HepG2 (cell line): ENCODE results near the gene NFS1. TPM values are rescaled to one million over a fixed set of nuclear protein-coding genes. Genes with fewer than 3 reads are reported as not detected.
A peak's percentile ranks its signal among the peaks of the same experiment; 100 is the strongest.

Experiments
- FOXO4 ChIP-seq: sonication (generic); formaldehyde crosslinking; conservative IDR thresholded peaks from 2 replicates; pipeline ENCODE4 v1.8.1; 2023; ENCODE audit warnings: missing genetic modification reagents
- LRRFIP1 ChIP-seq: sonication (generic); formaldehyde crosslinking; conservative IDR thresholded peaks from 2 replicates; pipeline ENCODE4 v1.4.0; 2020; ENCODE audit warnings: missing genetic modification reagents
- POLR2A ChIP-seq, 2 experiments: IDR thresholded peaks; 2 replicates each; pipeline ENCODE4 v1.6.1; 2011; ENCODE audit warnings: low read depth in 2 of 2, low read length in 2 of 2, mild to moderate bottlenecking in 1 of 2, moderate library complexity in 1 of 2; ENCODE audit not compliant: insufficient read depth in 1 of 2
- POLR2AphosphoS5 ChIP-seq: IDR thresholded peaks from 2 replicates; pipeline ENCODE4 v1.6.1; 2012; ENCODE audit warnings: low read depth, low read length
- SMAD1 ChIP-seq: sonication (generic); formaldehyde crosslinking; IDR thresholded peaks from 2 replicates; pipeline ENCODE4 v1.4.0; 2020; ENCODE audit warnings: missing genetic modification reagents, low read depth, mild to moderate bottlenecking, borderline replicate concordance
- SMYD3 ChIP-seq: sonication (generic); formaldehyde crosslinking; IDR thresholded peaks from 2 replicates; pipeline ENCODE4 v1.8.1; 2023; ENCODE audit warnings: mild to moderate bottlenecking, missing genetic modification reagents
- ZKSCAN8 ChIP-seq: IDR thresholded peaks from 2 replicates; pipeline ENCODE4 v1.6.1; 2016; ENCODE audit warnings: borderline replicate concordance, missing genetic modification reagents, missing compliant biosample characterization
- ZNF18 ChIP-seq: sonication (generic); formaldehyde crosslinking; IDR thresholded peaks from 2 replicates; pipeline ENCODE4 v1.8.0; 2022; ENCODE audit warnings: mild to moderate bottlenecking, missing genetic modification reagents; ENCODE audit not compliant: insufficient replicate concordance
- ZNF460 ChIP-seq: sonication (generic); formaldehyde crosslinking; IDR thresholded peaks from 2 replicates; pipeline ENCODE4 v1.5.1; 2020; ENCODE audit warnings: missing genetic modification reagents, mild to moderate bottlenecking, borderline replicate concordance
- polyA plus RNA-seq, 8 experiments: library from polyadenylated mRNA; depleted of rRNA in 3 of 8; stranded (reverse) in 7 of 8; unstranded in 1 of 8; fragments of >200 nt; fragmentation: Illumina TruSeq in 4 of 8; extraction: Trizol in 4 of 8; gene quantifications; 2 replicates each; pipeline versions ENCODE4 v1.2.1 to v1.2.3, GENCODE V29; 2011 to 2016; ENCODE audit warnings: low read depth in 4 of 8, missing spikeins in 1 of 8, mixed read lengths in 1 of 8; ENCODE audit not compliant: insufficient read depth in 1 of 8
- total RNA-seq, 5 experiments: library from RNA; depleted of rRNA; stranded (reverse); fragments of >200 nt; fragmentation: Illumina TruSeq; extraction: Trizol; gene quantifications; 2 replicates each; pipeline ENCODE4 v1.2.3, GENCODE V29; 2016; ENCODE audit warnings: low read depth in 1 of 5

The NFS1 gene
- total and polyA plus RNA-seq, 2 of the 13 experiments (the other 11 are each of a cell fraction or from before 2014, with no cell fraction given): 65.9 to 88.1 TPM

GRCh38 chr20:35734374-35734773 is 35.2 kb upstream of the NFS1 start (continued):
- TF ChIP-seq ZNF18 (CRISPR knock-in tag): peak; percentile 55
- no peak for TF ChIP-seq FOXO4 (CRISPR knock-in tag)
- TF ChIP-seq ZNF460 (CRISPR knock-in tag): peak; percentile 3; the same call in 1 of the 2 replicates
- peak in 1 of 2 experiments; percentile 72; a peak in 2 of 4 replicates for TF ChIP-seq POLR2A (IDR thresholded peaks at IDR 0.05; ENCODE audit: insufficient read depth in 1 of 2, low read depth in 2 of 2, low read length in 2 of 2)
- TF ChIP-seq POLR2AphosphoS5: peak; percentile 13; the same call in 1 of the 2 replicates
- no peak for TF ChIP-seq LRRFIP1 (CRISPR knock-in tag)
- TF ChIP-seq ZKSCAN8 (CRISPR knock-in tag): no peak
- no peak for TF ChIP-seq SMAD1 (CRISPR knock-in tag)
- peak; percentile 38; the same call in 1 of the 2 replicates for TF ChIP-seq SMYD3 (CRISPR knock-in tag)
- TF ChIP-seq, all 625 proteins: peak for 11
